H9 (cell line): Measurements from ENCODE around the gene CATSPERE. TPM values are rescaled to one million over a fixed set of nuclear protein-coding genes. Genes with fewer than 3 reads are reported as not detected.

Experiments
- DNase-seq: peaks from one replicate; pipeline ENCODE4 v3.0.0-alpha.2; 2017
- H2AFZ ChIP-seq: one replicate; pipeline ENCODE4 v1.6.1; 2013; ENCODE audit warnings: mild to moderate bottlenecking, low read length, control low read depth, moderate library complexity
- H2AK5ac ChIP-seq: 2 replicates; pipeline ENCODE4 v1.6.1; 2013; ENCODE audit warnings: low read length, control low read depth, mixed read lengths; ENCODE audit not compliant: insufficient read length
- H2BK120ac ChIP-seq: one replicate; pipeline ENCODE4 v1.6.1; 2013; ENCODE audit warnings: low read depth, mild to moderate bottlenecking, low read length, control low read depth, inconsistent platforms; ENCODE audit not compliant: poor library complexity, severe bottlenecking
- H2BK12ac ChIP-seq: 2 replicates; pipeline ENCODE4 v1.6.1; 2013; ENCODE audit warnings: low read length, control low read depth, mixed read lengths, low read depth; ENCODE audit not compliant: insufficient read length
- H2BK15ac ChIP-seq: 2 replicates; pipeline ENCODE4 v1.6.1; 2013; ENCODE audit warnings: low read depth, low read length, control low read depth
- H2BK20ac ChIP-seq: one replicate; pipeline ENCODE4 v1.6.1; 2013; ENCODE audit warnings: low read depth, mild to moderate bottlenecking, low read length, control low read depth, inconsistent platforms; ENCODE audit not compliant: poor library complexity, severe bottlenecking
- H2BK5ac ChIP-seq: 2 replicates; pipeline ENCODE4 v1.6.1; 2013; ENCODE audit warnings: low read length, control low read depth, mixed read lengths; ENCODE audit not compliant: insufficient read length
- H3K14ac ChIP-seq: 2 replicates; pipeline ENCODE4 v1.6.1; 2013; ENCODE audit warnings: low read length, control low read depth; ENCODE audit not compliant: insufficient read depth
- H3K18ac ChIP-seq: 2 replicates; pipeline ENCODE4 v1.6.1; 2013; ENCODE audit warnings: low read depth, mild to moderate bottlenecking, mixed read lengths, low read length, control low read depth; ENCODE audit not compliant: insufficient read length
- H3K23ac ChIP-seq: 2 replicates; pipeline ENCODE4 v1.6.1; 2013; ENCODE audit warnings: low read length, control low read depth, mixed read lengths, low read depth; ENCODE audit not compliant: insufficient read length
- H3K23me2 ChIP-seq: 2 replicates; pipeline ENCODE4 v1.6.1; 2013; ENCODE audit warnings: low read depth, mild to moderate bottlenecking, mixed read lengths, low read length, control low read depth; ENCODE audit not compliant: insufficient read length, poor library complexity, severe bottlenecking
- H3K27ac ChIP-seq: 2 replicates; pipeline ENCODE4 v1.5.1; 2013; ENCODE audit warnings: low read length, control low read depth, mixed read lengths, low read depth; ENCODE audit not compliant: insufficient read length
- H3K27me3 ChIP-seq: 2 replicates; pipeline ENCODE4 v1.6.1; 2013; ENCODE audit warnings: low read length, control low read depth, inconsistent platforms; ENCODE audit not compliant: insufficient read depth
- H3K4ac ChIP-seq: 2 replicates; pipeline ENCODE4 v1.6.1; 2013; ENCODE audit warnings: low read depth, mild to moderate bottlenecking, control low read depth, inconsistent platforms, low read length, moderate library complexity
- H3K4me1 ChIP-seq: 2 replicates; pipeline ENCODE4 v1.6.1; 2013; ENCODE audit warnings: low read length, control low read depth, inconsistent platforms; ENCODE audit not compliant: insufficient read depth
- H3K4me2 ChIP-seq: 2 replicates; pipeline ENCODE4 v1.6.1; 2013; ENCODE audit warnings: low read length, control low read depth, mixed read lengths; ENCODE audit not compliant: insufficient read length, insufficient read depth
- H3K56ac ChIP-seq: 2 replicates; pipeline ENCODE4 v1.6.1; 2013; ENCODE audit warnings: low read depth, mild to moderate bottlenecking, mixed read lengths, low read length, control low read depth; ENCODE audit not compliant: insufficient read length
- H3K79me1 ChIP-seq: 2 replicates; pipeline ENCODE4 v1.6.1; 2013; ENCODE audit warnings: low read depth, mild to moderate bottlenecking, moderate library complexity, low read length, control low read depth, inconsistent platforms; ENCODE audit not compliant: insufficient read depth, poor library complexity, severe bottlenecking
- H3K79me2 ChIP-seq: 2 replicates; pipeline ENCODE4 v1.6.1; 2013; ENCODE audit warnings: low read length, control low read depth, inconsistent platforms; ENCODE audit not compliant: insufficient read depth
- H3K9ac ChIP-seq: 2 replicates; pipeline ENCODE4 v1.6.1; 2013; ENCODE audit warnings: low read length, control low read depth, mixed read lengths; ENCODE audit not compliant: insufficient read length; ENCODE audit errors: extremely low read depth
- H3K9me3 ChIP-seq: one replicate; pipeline ENCODE4 v1.6.1; 2013; ENCODE audit warnings: low read depth, low read length, inconsistent platforms; ENCODE audit not compliant: control insufficient read depth
- H3T11ph ChIP-seq: one replicate; pipeline ENCODE4 v1.6.1; 2013; ENCODE audit warnings: mild to moderate bottlenecking, low read length, control low read depth, inconsistent platforms
- H4K20me1 ChIP-seq: one replicate; pipeline ENCODE4 v1.6.1; 2013; ENCODE audit not compliant: control insufficient read depth, insufficient read length, insufficient read depth
- H4K5ac ChIP-seq: 2 replicates; pipeline ENCODE4 v1.6.1; 2013; ENCODE audit warnings: low read depth, mild to moderate bottlenecking, mixed read lengths, low read length, control low read depth; ENCODE audit not compliant: insufficient read length
- H4K8ac ChIP-seq: replicated peaks from 2 replicates; pipeline ENCODE4 v1.6.1; 2013; ENCODE audit warnings: low read length, control low read depth, mixed read lengths, low read depth; ENCODE audit not compliant: insufficient read length
- H4K91ac ChIP-seq: 2 replicates; pipeline ENCODE4 v1.6.1; 2013; ENCODE audit warnings: low read depth, mild to moderate bottlenecking, moderate library complexity, mixed read lengths, low read length, control low read depth; ENCODE audit not compliant: insufficient read length
- H3K27ac Mint-ChIP-seq, 3 experiments: 2 replicates in 2 of 3; 3 replicates in 1 of 3; pipeline ENCODE4 v1.8.0; 2020 to 2021; ENCODE audit warnings: mixed read lengths in 3 of 3, mild to moderate bottlenecking in 1 of 3, moderate library complexity in 1 of 3
- H3K27me3 Mint-ChIP-seq: 2 replicates; pipeline ENCODE4 v1.8.0; 2021; ENCODE audit warnings: low read depth, mild to moderate bottlenecking, moderate library complexity, mixed read lengths
- H3K36me3 Mint-ChIP-seq, 3 experiments: 2 replicates in 2 of 3; 3 replicates in 1 of 3; pipeline ENCODE4 v1.8.0; 2020 to 2021; ENCODE audit warnings: low read depth in 3 of 3, mixed read lengths in 3 of 3; ENCODE audit not compliant: insufficient read depth in 1 of 3
- H3K4me1 Mint-ChIP-seq, 2 experiments: 2 replicates each; pipeline ENCODE4 v1.8.0; 2020; ENCODE audit warnings: mixed read lengths in 2 of 2
- H3K4me3 Mint-ChIP-seq, 2 experiments: 2 replicates in 1 of 2; 3 replicates in 1 of 2; pipeline ENCODE4 v1.8.0; 2020 to 2021; ENCODE audit warnings: mild to moderate bottlenecking in 2 of 2, mixed read lengths in 2 of 2, moderate library complexity in 1 of 2
- H3K9me3 Mint-ChIP-seq, 2 experiments: 2 replicates in 1 of 2; 3 replicates in 1 of 2; pipeline ENCODE4 v1.8.0; 2020; ENCODE audit warnings: mild to moderate bottlenecking in 2 of 2, mixed read lengths in 2 of 2, moderate library complexity in 1 of 2
- CTCF ChIP-seq: fragments of 200-600 bp; sonication (generic); conservative IDR thresholded peaks from 3 replicates; pipeline ENCODE4 v1.8.0; 2021; ENCODE audit warnings: antibody characterized with exemption, mild to moderate bottlenecking
- WGBS: extraction: QIAGEN DNeasy Blood & Tissue Kit; methylation state at CpG from one replicate; pipeline ENCODE4 v1.1.7; 2013; ENCODE audit warnings: missing lambda C conversion rate, low lambda C conversion rate, mixed read lengths; ENCODE audit not compliant: insufficient read length; ENCODE audit errors: extremely low coverage; 5-methylcytosine and 5-hydroxymethylcytosine counted together
- total RNA-seq: library from RNA; stranded (reverse); gene quantifications from 2 replicates; pipeline ENCODE4 v1.2.1, GENCODE V29; 2021

The CATSPERE gene
- total RNA-seq, 1 experiment from 2014 or later: 0.31 TPM

- WGBS: no CpG with 5 or more reads among the region's 41 CpGs
- Histone ChIP-seq H2BK5ac (peak overlapping the region; percentile 89), H4K91ac (no peak overlapping the region), H3K9me3 (no peaks in the 10 kb centered on the region), H3K9ac (peak overlapping the region; percentile 97), H2BK15ac (no peak overlapping the region), H3K27ac (peak overlapping the region; percentile 57), H4K20me1 (no peaks in the 10 kb centered on the region), H3K18ac (peak overlapping the region; percentile 88), H3K4ac (0 out of 2 replicates have a peak overlapping the region, but pooled peaks have one; percentile 81), H3K56ac (no peak overlapping the region), H3K4me2 (peak overlapping the region; percentile 77), H2AFZ (no peak overlapping the region), H3K27me3 (no peaks in the 10 kb centered on the region), H3K4me1 (peaks cover 8% of the 10 kb centered on the region; the same call in 1 of the 2 replicates), H3K79me1 (no peaks in the 10 kb centered on the region), H2BK120ac (no peak overlapping the region), H2AK5ac (no peak overlapping the region), H4K5ac (no peak overlapping the region), H3K79me2 (peaks cover 20% of the 10 kb centered on the region; the same call in 1 of the 2 replicates), H3K14ac (peak overlapping the region; percentile 96), H3K23ac (no peak overlapping the region), H2BK20ac (no peak overlapping the region), H2BK12ac (no peak overlapping the region), H3K23me2 (peaks cover 12% of the 10 kb centered on the region), H4K8ac (no peak overlapping the region), H3T11ph (no peak overlapping the region)
- Mint-ChIP-seq H3K4me3 (peak overlapping the region; percentile 87 to 92), H3K27ac (peak overlapping the region; percentile 53 to 91 (median 86); a peak in 5 of 7 replicates), H3K27me3 (no peaks in the 10 kb centered on the region), H3K4me1 (peaks cover 69 to 72% of the 10 kb centered on the region in 2 experiments), H3K36me3 (peaks cover 2 to 12% (median 6%) of the 10 kb centered on the region in 3 experiments; a peak in 4 of 7 replicates), H3K9me3 (no peaks in the 10 kb centered on the region; a peak in 1 of 5 replicates)
- peak; percentile 31 for DNase-seq
- no peak for TF ChIP-seq CTCF
These were observed 10.2 kb upstream of the CATSPERE start for GRCh38 chr1:244450597-244451538.
